OCI-LY1 (cell line): Measurements from ENCODE around the gene C2CD3.
A peak's percentile ranks its signal among the peaks of the same experiment; 100 is the strongest.

ENCODE experiments used
- H2AFZ ChIP-seq: fragments of 200-600 bp; sonication (generic), shearing (Covaris generic); 2 replicates; pipeline ENCODE4 v1.6.0; 2014; ENCODE audit warnings: antibody characterized with exemption, mild to moderate bottlenecking, low read length
- H3F3A ChIP-seq: fragments of 200-600 bp; sonication (generic), shearing (Covaris generic); 2 replicates; pipeline ENCODE4 v1.6.0; 2014; ENCODE audit warnings: mild to moderate bottlenecking, antibody characterized with exemption, low read length, moderate library complexity; ENCODE audit not compliant: insufficient read depth
- H3K27ac ChIP-seq: fragments of 200-600 bp; sonication (generic); 2 replicates; pipeline ENCODE4 v1.5.1; 2014; ENCODE audit warnings: low read length, mixed run types, mild to moderate bottlenecking, low read depth; ENCODE audit not compliant: poor library complexity, severe bottlenecking
- H3K27me3 ChIP-seq: fragments of 200-600 bp; sonication (generic); 2 replicates; pipeline ENCODE4 v1.6.0; 2014; ENCODE audit warnings: antibody characterized with exemption, mild to moderate bottlenecking, low read length, moderate library complexity; ENCODE audit not compliant: insufficient read depth
- H3K36me3 ChIP-seq: fragments of 200-600 bp; sonication (generic); 2 replicates; pipeline ENCODE4 v1.6.1; 2014; ENCODE audit warnings: mild to moderate bottlenecking, antibody characterized with exemption, low read length, moderate library complexity, mixed read lengths; ENCODE audit not compliant: insufficient read depth
- H3K4me1 ChIP-seq: fragments of 200-600 bp; sonication (generic); 2 replicates; pipeline ENCODE4 v1.5.1; 2014; ENCODE audit warnings: mild to moderate bottlenecking, low read length, moderate library complexity; ENCODE audit not compliant: insufficient read depth, severe bottlenecking
- H3K4me2 ChIP-seq: fragments of 200-600 bp; sonication (generic), shearing (Covaris generic); 2 replicates; pipeline ENCODE4 v1.6.1; 2014; ENCODE audit warnings: low read length
- H3K4me3 ChIP-seq: fragments of 200-600 bp; sonication (generic); 2 replicates; pipeline ENCODE4 v1.5.1; 2014; ENCODE audit warnings: low read length, low read depth, mild to moderate bottlenecking, mixed read lengths; ENCODE audit not compliant: poor library complexity, severe bottlenecking
- H3K79me2 ChIP-seq: fragments of 200-600 bp; shearing (Covaris generic); 2 replicates; pipeline ENCODE4 v1.6.1; 2016; ENCODE audit warnings: mixed run types, low read length, mixed read lengths; ENCODE audit not compliant: insufficient read depth
- H3K9ac ChIP-seq: fragments of 200-600 bp; sonication (generic), shearing (Covaris generic); 2 replicates; pipeline ENCODE4 v1.6.1; 2014; ENCODE audit warnings: mild to moderate bottlenecking, low read length, mixed read lengths
- H3K9me2 ChIP-seq: fragments of 200-600 bp; sonication (generic), shearing (Covaris generic); 2 replicates; pipeline ENCODE4 v1.6.1; 2014; ENCODE audit warnings: low read depth, mild to moderate bottlenecking, low read length, mixed read lengths
- H3K9me3 ChIP-seq: fragments of 200-600 bp; shearing (Covaris generic); 2 replicates; pipeline ENCODE4 v1.6.1; 2014; ENCODE audit warnings: low read length, mixed read lengths
- H4K20me1 ChIP-seq: fragments of 200-600 bp; sonication (generic), shearing (Covaris generic); 2 replicates; pipeline ENCODE4 v1.6.0; 2016; ENCODE audit warnings: mild to moderate bottlenecking, low read length; ENCODE audit not compliant: insufficient read depth
- EZH2 ChIP-seq: fragments of 200-600 bp; sonication (generic), shearing (Covaris generic); IDR thresholded peaks from 2 replicates; pipeline ENCODE4 v1.8.0; 2017; ENCODE audit warnings: borderline replicate concordance, mixed run types, mild to moderate bottlenecking, antibody characterized with exemption, low read length, moderate library complexity, mixed read lengths
- TF ChIP-seq, protein P1 (sequence below): fragments of 200-600 bp; sonication (generic), shearing (Covaris generic); IDR thresholded peaks from 2 replicates; pipeline ENCODE4 v1.5.1; 2017; ENCODE audit warnings: mild to moderate bottlenecking, antibody characterized with exemption, low read length, moderate library complexity, mixed read lengths

C2CD3 gene

DNA sequence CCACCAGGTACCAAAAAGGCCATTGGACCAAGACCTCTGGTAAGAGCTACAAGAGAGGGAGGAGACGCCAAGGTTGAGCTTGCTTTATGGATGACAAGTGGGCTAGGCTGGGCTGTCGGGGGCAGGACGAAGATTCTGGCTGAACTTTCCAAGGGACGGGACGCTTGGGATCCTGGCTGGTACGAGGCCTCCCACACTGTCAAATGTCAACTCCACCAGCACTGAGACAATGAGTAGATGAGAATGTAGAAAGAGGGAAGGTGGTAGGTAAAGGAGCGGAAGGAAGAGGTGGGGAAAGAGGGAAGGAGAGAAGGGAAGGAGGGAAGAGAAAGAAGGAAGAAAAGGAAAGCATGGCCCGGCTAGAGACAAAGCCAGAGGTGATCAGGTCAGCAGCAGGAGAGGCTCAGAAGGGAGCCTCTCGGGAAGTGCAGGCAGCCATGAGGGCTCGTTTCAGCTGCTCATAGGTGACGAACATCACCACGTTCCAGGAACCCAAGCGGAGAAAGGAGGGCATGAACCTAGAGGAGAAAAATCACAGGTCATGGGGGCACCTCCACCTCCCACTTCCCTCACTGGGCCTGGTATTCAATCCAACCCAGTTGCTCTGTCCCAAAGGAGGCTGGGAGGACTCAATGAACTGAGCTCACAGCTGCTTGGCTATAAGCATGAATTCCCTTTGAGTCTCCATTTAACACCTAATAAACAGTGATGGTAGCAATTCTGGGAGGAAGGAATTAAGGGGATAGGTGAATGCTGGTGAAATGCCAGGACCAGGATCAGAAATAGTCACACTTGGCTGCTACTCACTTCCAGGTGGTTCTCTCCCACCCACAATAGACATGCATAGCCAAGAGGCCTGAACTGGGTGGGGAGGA, 196.0 kb downstream of the C2CD3 start:
- no peaks in the 10 kb centered on the region for H3K27me3 ChIP-seq
- H3F3A ChIP-seq = peaks cover 6% of the 10 kb centered on the region; the same call in 1 of the 2 replicates
- H3K4me2 ChIP-seq = no peak overlapping the region
- peaks cover 89% of the 10 kb centered on the region for H3K4me1 ChIP-seq
- H3K9ac ChIP-seq = no peak overlapping the region
- H3K9me3 ChIP-seq = no peaks in the 10 kb centered on the region
- H4K20me1 ChIP-seq = no peaks in the 10 kb centered on the region
- no peak overlapping the region for H2AFZ ChIP-seq
- no peaks in the 10 kb centered on the region for H3K9me2 ChIP-seq
- TF ChIP-seq, protein P1, sequence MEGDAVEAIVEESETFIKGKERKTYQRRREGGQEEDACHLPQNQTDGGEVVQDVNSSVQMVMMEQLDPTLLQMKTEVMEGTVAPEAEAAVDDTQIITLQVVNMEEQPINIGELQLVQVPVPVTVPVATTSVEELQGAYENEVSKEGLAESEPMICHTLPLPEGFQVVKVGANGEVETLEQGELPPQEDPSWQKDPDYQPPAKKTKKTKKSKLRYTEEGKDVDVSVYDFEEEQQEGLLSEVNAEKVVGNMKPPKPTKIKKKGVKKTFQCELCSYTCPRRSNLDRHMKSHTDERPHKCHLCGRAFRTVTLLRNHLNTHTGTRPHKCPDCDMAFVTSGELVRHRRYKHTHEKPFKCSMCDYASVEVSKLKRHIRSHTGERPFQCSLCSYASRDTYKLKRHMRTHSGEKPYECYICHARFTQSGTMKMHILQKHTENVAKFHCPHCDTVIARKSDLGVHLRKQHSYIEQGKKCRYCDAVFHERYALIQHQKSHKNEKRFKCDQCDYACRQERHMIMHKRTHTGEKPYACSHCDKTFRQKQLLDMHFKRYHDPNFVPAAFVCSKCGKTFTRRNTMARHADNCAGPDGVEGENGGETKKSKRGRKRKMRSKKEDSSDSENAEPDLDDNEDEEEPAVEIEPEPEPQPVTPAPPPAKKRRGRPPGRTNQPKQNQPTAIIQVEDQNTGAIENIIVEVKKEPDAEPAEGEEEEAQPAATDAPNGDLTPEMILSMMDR = no peak
- no peak for TF ChIP-seq EZH2
- H3K4me3 ChIP-seq = no peak overlapping the region
- peak overlapping the region; percentile 76 for H3K27ac ChIP-seq
- peaks cover 71% of the 10 kb centered on the region for H3K36me3 ChIP-seq
- H3K79me2 ChIP-seq = no peaks in the 10 kb centered on the region

DNA sequence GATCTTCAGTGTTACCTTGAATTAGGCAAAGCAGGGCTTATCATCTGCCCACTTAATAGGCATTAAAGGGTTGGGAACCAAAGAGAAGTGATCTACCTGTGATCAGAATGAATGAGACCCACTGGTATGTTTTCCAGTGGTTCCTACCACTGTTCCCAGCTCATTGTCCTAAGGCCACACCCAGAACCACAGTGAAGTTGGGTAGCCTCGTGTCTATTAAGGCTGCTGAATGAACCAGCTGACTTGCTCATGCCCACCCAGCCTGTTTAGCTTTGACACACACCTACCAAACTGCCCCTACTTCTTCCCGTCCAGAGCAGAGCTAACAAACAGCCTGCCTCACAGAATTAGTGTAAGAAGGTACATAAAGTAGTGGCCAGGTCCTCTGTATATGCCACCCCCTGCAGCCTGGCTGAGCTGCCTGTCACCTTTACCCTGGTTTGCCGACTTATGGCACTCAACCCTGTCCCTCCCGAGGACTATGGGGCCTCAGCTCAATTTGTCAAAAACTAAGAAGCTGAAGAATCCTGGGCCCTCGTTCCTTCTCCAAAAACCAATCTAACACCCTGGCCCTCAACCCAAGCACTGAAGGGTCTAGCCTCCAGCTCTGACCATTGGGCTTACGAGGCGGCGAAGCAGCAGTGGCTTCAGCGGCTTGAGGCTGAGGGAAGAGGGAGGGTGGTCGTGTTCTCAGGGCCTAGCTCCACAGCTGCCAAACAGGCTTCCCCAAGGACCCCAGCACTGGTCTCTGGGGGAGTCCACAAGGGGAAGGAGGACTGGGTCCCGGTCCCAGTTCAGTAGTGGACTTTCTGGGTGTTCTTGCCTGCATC, 198.0 kb downstream of the C2CD3 start:
- peak overlapping the region; percentile 76 for H3K27ac ChIP-seq
- no peaks in the 10 kb centered on the region; the same call in 1 of the 2 replicates for H3F3A ChIP-seq
- no peaks in the 10 kb centered on the region for H3K9me3 ChIP-seq
- no peak overlapping the region for H3K4me3 ChIP-seq
- H3K9ac ChIP-seq = no peak overlapping the region
- no peak overlapping the region for H3K4me2 ChIP-seq
- TF ChIP-seq, protein P1 = no peak
- no peak for TF ChIP-seq EZH2
- H3K9me2 ChIP-seq = no peaks in the 10 kb centered on the region
- peaks cover 71% of the 10 kb centered on the region for H3K4me1 ChIP-seq
- H3K79me2 ChIP-seq = no peaks in the 10 kb centered on the region
- peaks cover 51% of the 10 kb centered on the region for H3K36me3 ChIP-seq
- no peaks in the 10 kb centered on the region for H3K27me3 ChIP-seq
- H2AFZ ChIP-seq = no peak overlapping the region
- no peaks in the 10 kb centered on the region for H4K20me1 ChIP-seq

DNA sequence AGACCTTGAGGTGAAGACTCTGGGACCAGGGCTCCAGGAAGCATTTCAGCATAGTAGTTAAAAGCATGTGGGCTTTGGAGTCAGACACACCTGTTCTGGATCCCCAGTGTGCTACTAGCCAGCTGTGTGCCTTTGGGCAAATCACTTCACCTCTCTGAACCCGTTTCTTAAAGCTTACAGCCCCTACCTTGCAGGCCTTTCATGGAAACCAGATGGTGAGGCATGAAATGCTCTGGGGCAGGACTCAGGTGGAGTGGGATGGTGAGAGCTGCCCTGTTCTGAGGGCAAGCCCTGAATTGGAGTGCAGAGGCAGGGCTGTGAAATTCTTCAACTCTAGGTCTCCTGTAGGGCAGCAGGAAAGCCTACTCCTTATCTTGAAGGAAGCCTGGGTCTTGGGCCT, 198.6 kb downstream of the C2CD3 start:
- peaks cover 64% of the 10 kb centered on the region for H3K4me1 ChIP-seq
- H4K20me1 ChIP-seq = no peaks in the 10 kb centered on the region

More for the DNA sequence above, 198.6 kb downstream of the C2CD3 start:
- Histone ChIP-seq H3K27ac (peak overlapping the region; percentile 76), H3K9ac (no peak overlapping the region), H3K36me3 (peaks cover 45% of the 10 kb centered on the region), H3F3A (no peaks in the 10 kb centered on the region; the same call in 1 of the 2 replicates), H3K79me2 (no peaks in the 10 kb centered on the region), H3K4me3 (no peak overlapping the region), H3K9me2 (no peaks in the 10 kb centered on the region), H3K4me2 (no peak overlapping the region), H3K27me3 (no peaks in the 10 kb centered on the region), H2AFZ (no peak overlapping the region), H3K9me3 (no peaks in the 10 kb centered on the region)
- no peak for TF ChIP-seq EZH2
- TF ChIP-seq, protein P1 = no peak
